NCI-H128 (cell line): Measurements from ENCODE around the gene TRIB2.

Experiments
- DNase-seq: peaks from one replicate; lab custom pipeline; 2025; ENCODE audit not compliant: unreplicated experiment; lab: John Stamatoyannopoulos, UW

TRIB2 gene

DNA sequence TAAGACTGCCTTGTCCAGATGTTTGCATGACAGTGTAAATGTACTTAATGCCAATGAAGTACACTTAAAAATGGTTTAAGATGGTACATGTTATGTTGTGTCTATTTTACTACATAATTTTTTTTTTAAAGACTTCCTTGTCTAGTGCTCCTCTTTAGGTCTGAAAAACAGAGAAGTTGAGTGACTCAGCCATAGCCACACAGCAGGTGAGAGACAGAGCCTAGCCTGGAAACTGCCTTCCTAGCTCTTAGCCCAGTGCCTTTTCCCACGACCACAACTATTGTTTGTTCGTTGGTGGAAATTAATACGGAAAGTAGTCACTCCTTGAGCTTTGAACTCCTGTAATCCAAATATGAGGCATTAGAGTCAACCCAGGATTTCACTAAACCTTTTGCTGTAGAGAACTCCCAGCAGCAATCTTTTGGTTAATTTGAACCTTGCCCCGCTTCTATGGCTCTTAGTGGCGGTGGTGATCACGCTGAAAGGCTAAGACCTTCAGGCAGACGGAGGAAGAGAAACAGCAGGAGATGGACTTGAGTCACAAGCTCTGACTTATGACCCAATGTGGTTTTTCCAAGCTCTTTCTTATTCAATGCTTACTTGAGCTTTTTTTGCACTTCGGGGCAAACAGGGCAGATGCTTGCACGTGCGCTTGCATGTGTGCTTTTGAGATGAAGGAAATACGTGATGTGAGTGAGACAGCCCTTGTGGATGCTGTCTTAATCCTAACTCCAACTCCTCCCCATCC lies 21.2 kb downstream of the TRIB2 start:
- DNase-seq: no peak

DNA sequence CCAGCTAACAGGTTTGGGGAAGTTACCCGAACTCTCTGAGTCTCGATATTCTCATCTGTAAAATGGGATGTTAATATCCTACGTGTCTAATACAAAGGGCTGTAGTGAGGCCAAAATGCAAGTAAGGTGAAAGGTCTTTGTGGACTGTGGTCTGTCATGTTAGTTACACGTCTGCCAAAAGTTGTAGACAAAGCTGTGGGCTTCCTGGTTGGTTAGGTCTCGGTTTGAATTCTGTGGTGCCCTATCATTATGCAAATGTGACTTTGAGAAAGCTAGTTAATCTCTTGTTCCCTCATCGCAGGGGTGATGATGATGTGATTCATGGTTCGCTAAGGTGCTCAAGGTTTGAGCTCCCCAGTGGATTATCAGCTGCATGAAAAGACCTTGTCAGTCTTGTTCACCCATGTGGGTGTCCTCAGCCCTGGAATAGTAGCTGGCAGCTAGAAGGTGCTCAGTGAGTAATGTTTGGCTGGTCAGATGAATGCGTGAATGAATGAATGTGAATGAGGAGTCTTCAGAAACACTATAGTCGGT lies 23.1 kb downstream of the TRIB2 start:
- no peak for DNase-seq

- DNase-seq: no peak
These were observed 24.6 kb downstream of the TRIB2 start for GRCh38 chr2:12741380-12741779.

- DNase-seq: no peak
These were observed 26.2 kb downstream of the TRIB2 start for GRCh38 chr2:12742891-12743290.

DNA sequence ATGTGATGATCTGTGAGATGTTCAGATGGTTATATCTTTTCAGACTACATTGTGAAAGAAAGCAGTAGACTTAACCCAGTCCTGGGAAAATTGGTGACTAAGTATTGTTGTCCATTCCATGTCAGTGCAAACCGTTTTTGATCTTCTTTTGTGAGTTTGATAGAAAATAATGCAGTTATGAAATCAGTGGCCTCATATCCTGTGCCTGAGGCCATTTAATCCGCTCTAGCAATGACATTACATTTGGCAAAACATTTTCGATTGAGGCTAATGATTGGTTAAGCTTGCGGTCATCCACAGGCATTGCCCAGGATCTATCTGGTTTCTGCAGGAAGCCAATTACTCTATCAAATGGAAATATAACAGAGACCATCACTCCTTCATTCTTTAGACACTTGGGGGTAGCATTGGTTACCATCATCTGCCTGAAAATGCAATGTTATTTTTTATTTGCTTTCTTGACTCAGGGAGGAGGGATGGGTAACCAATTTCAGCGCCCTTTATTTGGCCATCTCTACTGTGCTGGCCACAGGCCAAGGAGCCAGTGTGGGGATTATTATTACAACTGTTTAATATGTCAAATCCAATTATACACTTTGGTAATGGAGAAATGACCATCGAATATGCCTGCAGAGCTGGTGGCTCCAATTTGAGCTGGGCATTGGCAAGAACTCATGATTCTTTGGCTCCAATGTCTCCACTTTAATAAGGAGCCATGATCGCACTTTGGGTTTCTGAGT lies 33.6 kb downstream of the TRIB2 start:
- DNase-seq: no peak

GRCh38 chr2:12754643-12755042 lies 37.9 kb downstream of the TRIB2 start:
- DNase-seq: no peak

DNA sequence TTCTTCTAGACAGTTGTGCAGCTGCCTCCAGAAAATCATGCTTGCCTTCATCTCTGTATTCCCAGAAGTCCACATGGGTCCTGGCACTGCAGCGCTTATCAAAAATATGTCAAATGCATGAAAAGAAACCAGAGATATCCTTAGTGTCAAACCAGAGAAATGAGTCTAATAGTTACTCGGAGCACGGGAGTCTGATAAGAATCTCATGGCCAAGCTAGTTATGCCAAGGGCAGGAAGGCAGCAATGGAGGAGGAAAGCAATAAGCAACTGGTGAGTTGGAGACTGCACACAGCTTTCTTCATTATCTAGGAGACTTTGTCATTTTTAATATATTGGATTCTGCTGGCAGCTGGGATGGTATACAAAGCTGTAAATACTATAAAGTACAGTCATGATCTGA lies 38.6 kb downstream of the TRIB2 start:
- DNase-seq: no peak

DNA sequence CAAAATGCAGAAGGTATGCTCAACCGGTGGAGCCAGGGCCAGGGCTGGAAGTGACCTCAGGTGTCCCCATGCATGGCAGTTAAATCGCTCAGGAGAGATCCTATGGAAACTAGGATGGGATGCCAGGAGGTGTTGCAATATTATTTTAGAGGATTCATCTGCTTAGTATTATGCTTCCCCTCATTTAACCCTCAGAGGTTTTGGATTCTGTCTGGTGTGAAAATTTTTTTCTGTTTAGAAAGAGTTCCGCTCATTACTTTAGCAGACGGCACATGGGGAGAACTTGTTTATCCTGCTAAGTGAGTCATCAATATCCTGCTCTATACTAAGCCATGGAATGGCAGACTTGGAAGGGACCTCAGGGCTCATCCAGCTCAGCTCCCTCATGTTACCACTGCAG lies 42.5 kb downstream of the TRIB2 start:
- DNase-seq: no peak

DNA sequence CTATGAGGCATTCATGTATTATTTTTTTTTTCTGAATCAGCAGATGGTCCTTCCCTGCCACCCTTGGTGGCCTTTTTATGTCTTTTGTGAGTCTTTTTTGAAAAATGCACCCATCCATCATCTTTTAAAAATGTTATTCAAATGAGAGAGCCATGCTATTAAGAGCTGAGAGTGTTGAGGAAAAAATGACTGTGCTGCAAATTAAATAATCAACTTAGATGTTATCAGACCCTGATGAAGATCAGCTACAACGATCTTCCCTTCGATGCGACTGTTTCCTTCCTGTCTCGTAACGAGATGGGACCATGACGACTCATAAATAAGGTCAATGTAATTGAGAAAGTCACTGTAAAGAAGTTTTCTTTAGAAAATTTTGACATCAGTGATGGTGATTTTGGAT lies 44.4 kb downstream of the TRIB2 start:
- DNase-seq: no peak

DNA sequence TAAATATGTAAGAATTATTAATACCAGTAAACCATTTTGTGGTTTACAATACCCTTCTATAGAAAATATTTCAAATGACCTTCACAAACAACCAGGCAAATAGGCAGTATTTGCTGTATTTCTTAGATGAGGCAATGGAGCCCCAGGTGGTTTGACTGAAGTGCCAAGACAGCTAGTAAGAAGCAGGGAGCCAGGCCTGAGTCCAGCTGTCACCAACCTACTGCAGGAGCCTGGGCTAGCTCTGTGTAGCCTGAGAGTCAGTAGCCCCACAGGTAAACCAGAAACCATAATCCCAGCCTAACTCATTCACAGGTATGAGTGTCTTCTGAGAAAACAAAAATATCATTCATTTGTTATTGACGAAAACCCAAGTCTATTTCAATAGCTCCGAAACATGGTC lies 45.6 kb downstream of the TRIB2 start:
- no peak for DNase-seq

- no peak for DNase-seq
These were observed 46.2 kb downstream of the TRIB2 start for GRCh38 chr2:12762976-12763375.

- no peak for DNase-seq
These were observed 46.8 kb downstream of the TRIB2 start for GRCh38 chr2:12763486-12763885.

- no peak for DNase-seq
These were observed 47.5 kb downstream of the TRIB2 start for GRCh38 chr2:12764075-12764730.

DNA sequence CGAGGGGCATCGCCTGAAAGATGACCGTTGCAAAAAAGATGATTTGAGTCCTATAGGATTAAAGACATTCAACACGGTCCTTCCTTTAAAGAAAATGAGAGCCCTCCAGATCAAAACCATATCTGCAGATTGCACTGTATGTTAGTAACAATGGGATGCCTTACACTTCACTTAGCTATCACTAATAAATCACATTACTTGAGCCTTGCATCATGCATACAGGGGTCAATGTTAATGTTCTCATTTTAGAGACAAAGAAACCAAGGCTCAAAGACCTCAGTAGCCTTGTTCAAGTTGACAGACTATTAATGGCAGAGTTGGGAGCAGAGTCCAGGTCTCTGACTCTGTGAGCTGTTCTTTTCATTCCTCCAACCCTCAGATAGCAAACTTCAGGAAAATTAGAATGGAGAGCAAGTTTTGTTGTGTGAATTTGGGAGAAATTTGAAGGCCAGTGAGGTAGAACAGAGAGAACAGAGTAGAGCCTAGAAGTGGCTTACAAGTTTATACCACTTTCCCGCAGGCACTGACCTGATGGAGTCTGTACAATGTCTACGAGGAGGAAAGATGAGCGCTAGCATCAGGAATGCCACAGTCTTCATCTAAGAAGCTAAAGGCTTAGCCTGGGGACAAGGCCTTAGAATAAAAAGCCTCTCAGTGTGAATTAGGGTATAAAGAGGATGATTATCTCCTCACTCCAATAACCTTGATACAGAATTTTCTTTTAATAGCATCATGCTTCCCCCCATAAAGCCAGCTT lies 48.3 kb downstream of the TRIB2 start:
- DNase-seq: no peak

DNA sequence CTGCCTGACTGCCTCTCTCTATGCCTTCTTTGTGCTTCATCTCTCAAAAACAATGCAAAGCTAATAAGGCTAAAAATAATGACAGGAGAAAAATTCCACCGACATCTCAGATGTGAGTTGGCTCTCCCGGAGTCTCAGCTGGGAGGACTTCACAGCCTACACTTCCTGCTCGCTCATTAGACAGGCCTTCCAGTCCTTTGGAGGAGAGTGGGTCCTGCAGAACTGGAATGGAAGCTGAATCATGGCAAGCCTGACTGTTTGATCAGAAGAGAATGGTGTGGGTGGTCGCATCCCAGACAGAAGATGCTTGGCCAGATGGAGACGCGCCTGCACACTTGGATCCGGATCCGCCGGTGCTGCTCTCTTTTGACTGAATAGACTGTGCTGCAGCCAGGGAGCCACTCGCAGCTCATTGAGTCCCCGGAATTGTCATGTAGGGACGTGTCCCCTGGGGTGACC lies 49.7 kb downstream of the TRIB2 start:
- DNase-seq: no peak

DNA sequence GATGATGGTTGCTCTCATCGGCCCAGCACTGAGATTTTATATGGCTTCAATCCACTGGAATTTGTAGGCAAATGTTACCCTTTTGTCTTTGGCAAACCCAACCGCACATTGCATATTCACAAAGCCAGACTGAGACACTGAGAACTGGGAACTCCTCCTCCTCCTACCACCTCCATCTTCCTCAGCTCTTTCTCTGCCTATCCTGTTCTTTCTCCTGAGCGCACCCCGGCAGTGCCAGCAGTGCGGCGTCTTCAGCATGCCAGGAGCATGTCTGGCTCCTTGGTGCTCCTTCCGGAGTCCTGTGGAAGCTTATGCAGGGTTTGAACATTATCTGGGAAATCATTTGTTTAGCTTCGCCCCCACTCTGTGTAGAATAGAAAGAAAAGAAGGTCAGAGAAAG lies 50.8 kb downstream of the TRIB2 start:
- DNase-seq: no peak

DNA sequence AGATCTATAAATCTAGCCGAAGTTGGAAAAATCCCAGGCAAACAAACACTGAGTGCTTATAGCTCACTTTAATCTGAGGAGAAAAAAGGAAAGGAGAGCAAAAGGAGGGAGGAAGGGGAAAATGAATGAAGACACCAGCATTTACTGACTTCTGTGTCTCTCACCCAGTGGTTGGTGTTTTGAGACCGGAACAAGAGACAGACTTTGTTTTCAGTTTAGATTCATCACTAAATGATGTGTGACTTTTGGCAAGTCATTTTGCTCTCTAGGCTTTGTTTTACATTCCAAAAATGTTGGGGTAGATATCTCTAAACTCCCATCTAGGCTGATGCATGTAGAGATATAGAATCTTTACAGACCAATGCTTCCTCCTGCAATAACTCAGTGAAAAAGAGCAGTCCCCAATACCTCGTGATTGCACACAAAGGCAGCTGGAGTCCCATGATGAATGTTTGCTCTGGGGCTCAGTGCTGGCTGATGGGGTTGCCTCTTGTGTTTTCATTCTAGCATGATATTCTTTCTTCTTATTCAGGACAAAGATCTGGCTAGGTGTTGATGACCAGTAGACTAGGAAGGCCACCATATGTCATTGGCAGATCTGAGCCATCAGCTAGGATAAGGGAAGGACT lies 51.4 kb downstream of the TRIB2 start:
- DNase-seq: no peak

- DNase-seq: no peak
These were observed 52.9 kb downstream of the TRIB2 start for GRCh38 chr2:12769492-12770105.

DNA sequence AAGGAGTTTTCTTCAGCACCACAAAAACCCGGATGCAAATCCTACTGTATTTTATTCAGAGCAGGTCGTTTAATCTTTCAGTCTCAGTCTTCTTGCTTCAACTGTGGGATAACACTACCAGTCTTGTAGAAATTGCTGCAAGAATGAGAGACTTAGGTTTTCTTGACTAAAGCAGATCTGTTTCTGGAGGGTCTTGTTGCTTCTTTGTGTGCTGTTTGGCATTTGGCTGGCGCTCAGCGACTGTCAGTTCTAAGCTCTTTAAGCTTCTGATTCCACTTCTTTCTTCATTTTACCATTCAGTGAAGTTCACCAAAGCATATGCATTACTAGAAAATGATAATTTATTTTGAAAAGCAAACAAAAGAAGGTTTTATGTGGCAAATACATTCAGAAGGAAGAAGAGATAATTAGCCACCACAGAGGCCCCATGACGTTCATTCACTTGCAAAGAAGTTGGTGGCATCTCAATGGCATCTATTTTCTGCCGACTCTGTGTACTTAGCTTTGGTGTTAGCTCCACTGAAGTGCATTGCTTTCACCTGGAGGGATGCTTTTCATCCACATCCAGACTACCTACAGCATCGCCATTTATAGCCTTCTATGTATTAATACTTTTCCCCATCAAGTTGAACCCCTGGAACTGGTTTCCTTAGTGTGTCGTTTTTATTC lies 53.7 kb downstream of the TRIB2 start:
- no peak for DNase-seq

DNA sequence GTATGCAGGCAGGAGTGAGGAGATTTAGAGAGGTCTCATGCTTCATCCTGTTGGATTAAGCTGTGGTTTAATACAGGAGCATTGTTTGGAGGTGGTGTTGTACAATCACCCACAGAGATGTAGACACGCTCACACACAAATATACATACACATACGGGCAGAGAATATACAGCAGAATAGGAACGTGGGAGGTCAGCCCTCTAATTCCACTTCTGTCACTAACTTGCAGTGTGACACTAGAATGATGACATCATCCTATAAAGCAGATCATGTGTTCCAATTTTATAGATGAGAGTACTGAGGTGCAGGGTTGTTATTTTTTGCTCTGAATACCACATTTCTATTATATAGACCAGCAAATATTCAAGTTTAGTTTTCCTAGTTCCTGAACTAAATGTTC lies 54.4 kb downstream of the TRIB2 start:
- DNase-seq: no peak
